Progenitor cell of endocrine pancreas (in vitro differentiated cells): ENCODE data around the gene PIGN. TPM values are rescaled to one million over a fixed set of nuclear protein-coding genes. Genes with fewer than 3 reads are reported as not detected.

ENCODE experiments used
- DNase-seq: peaks from one replicate; pipeline ENCODE4 v3.0.0; 2021; ENCODE audit warnings: low spot score; ENCODE audit not compliant: unreplicated experiment
- H3K27ac Mint-ChIP-seq: 2 replicates; pipeline ENCODE4 v1.8.0; 2021; ENCODE audit warnings: mild to moderate bottlenecking, moderate library complexity, mixed read lengths
- H3K27me3 Mint-ChIP-seq: 2 replicates; pipeline ENCODE4 v1.8.0; 2021; ENCODE audit warnings: mixed read lengths
- H3K36me3 Mint-ChIP-seq: 2 replicates; pipeline ENCODE4 v1.8.0; 2022; ENCODE audit warnings: mixed read lengths; ENCODE audit not compliant: insufficient read depth
- H3K4me1 Mint-ChIP-seq: 2 replicates; pipeline ENCODE4 v1.8.0; 2021; ENCODE audit warnings: low read depth, mixed read lengths
- H3K4me3 Mint-ChIP-seq: 2 replicates; pipeline ENCODE4 v1.8.0; 2021; ENCODE audit warnings: low read depth, mild to moderate bottlenecking, moderate library complexity, mixed read lengths
- H3K9me3 Mint-ChIP-seq: 2 replicates; pipeline ENCODE4 v1.8.0; 2021; ENCODE audit warnings: low read depth, mixed read lengths
- total RNA-seq: library from RNA; stranded (reverse); gene quantifications from 2 replicates; pipeline ENCODE4 v1.2.1, GENCODE V29; 2021
- TF ChIP-seq, protein P1 (sequence below): fragments of 200-600 bp; sonication (generic); IDR thresholded peaks from one replicate; pipeline ENCODE4 v1.5.0; 2021; ENCODE audit warnings: antibody characterized with exemption, mild to moderate bottlenecking; ENCODE audit not compliant: unreplicated experiment

Gene PIGN
- total RNA-seq, 1 donor from 2014 or later: 35.9 TPM

DNA sequence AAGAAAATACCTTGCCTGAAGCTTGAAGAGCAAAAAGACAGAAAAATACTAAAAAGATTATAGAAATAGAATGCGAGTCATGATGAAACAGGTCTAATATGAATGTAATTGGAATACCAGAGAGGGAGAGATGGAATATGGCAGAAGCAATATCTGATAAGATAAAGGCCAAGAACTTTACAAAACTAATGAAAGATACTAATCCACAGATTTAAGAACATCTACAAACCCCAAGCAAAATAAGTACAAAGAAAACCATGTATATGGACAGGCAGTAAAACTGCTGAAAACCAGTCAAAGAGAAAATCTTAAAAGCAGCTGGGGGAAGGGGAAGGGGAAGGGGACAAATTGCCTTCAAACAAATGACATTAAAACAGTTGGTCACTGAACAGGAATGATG is 67.0 kb downstream of the PIGN start:
- no peak for DNase-seq
- H3K27me3 Mint-ChIP-seq: no peaks in the 10 kb centered on the region
- H3K36me3 Mint-ChIP-seq: peaks cover 7% of the 10 kb centered on the region
- no peaks in the 10 kb centered on the region for H3K4me1 Mint-ChIP-seq
- no peak overlapping the region for H3K27ac Mint-ChIP-seq
- TF ChIP-seq, protein P1, sequence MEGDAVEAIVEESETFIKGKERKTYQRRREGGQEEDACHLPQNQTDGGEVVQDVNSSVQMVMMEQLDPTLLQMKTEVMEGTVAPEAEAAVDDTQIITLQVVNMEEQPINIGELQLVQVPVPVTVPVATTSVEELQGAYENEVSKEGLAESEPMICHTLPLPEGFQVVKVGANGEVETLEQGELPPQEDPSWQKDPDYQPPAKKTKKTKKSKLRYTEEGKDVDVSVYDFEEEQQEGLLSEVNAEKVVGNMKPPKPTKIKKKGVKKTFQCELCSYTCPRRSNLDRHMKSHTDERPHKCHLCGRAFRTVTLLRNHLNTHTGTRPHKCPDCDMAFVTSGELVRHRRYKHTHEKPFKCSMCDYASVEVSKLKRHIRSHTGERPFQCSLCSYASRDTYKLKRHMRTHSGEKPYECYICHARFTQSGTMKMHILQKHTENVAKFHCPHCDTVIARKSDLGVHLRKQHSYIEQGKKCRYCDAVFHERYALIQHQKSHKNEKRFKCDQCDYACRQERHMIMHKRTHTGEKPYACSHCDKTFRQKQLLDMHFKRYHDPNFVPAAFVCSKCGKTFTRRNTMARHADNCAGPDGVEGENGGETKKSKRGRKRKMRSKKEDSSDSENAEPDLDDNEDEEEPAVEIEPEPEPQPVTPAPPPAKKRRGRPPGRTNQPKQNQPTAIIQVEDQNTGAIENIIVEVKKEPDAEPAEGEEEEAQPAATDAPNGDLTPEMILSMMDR: no peak
- H3K9me3 Mint-ChIP-seq: peaks cover 6% of the 10 kb centered on the region
- H3K4me3 Mint-ChIP-seq: no peak overlapping the region

DNA sequence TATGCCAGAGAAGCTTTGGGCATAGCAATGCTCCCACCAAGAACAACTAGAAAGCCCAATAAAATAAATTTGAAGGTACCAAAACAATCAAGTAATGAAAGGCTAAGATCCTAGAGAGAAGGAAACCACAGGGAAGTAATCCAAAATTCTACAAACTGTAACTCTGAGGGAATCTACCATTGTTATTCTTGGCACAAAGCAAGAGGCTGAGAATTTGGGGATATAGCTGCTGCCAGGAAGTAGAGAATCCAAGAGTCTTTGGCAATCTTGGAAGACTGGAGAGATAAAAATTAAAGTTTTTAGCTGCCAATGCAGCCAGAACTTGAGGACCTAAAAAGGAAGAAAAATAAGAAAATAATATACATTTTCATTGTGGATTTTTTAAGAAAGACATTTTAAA is 68.5 kb downstream of the PIGN start:
- Mint-ChIP-seq H3K4me1 (no peaks in the 10 kb centered on the region), H3K27ac (no peak overlapping the region), H3K4me3 (no peak overlapping the region), H3K36me3 (peaks cover 8% of the 10 kb centered on the region), H3K9me3 (peaks cover 6% of the 10 kb centered on the region), H3K27me3 (no peaks in the 10 kb centered on the region)
- DNase-seq: no peak
- TF ChIP-seq, protein P1: no peak

DNA sequence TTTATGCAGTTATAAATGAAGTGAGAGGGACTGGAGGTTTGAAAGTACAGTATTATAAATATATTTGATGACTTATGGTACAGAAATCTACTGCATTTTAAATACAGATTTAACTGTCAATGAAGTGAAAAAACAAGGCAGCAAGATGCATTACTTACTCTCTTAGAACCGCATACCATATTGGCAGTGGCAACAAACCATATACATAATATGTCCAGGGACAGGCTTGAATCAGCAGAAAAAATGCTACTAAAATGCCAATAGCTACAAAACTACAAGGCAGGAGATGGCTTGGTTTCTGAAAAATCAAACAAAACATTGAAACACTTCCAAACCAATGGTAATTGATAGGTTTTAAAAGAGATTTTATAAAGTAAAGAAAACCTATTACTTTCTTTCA is 77.2 kb downstream of the PIGN start:
- Mint-ChIP-seq H3K4me3 (no peak overlapping the region), H3K36me3 (peaks cover 7% of the 10 kb centered on the region), H3K27ac (no peak overlapping the region), H3K4me1 (peaks cover 8% of the 10 kb centered on the region), H3K9me3 (no peaks in the 10 kb centered on the region), H3K27me3 (no peaks in the 10 kb centered on the region)
- DNase-seq: no peak
- TF ChIP-seq, protein P1: no peak

DNA sequence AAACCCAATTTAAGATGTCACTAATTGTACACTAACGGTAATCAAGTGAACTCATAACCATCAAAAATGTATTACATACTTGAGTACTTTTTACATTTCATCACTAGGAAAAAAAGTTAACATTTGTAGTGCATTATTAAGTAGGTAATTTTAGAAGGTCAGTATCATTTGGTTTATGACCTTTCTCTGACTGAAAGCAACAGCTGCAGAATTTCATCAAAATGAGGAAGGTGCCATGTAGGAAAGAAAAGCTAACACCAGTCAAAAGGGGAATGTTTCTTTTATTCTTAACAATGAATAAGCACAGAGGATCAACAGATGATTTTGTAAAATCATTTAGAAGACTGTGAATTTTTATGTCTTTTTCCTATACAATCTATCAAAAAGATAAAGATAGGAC is 79.0 kb downstream of the PIGN start:
- DNase-seq: no peak
- peaks cover 5% of the 10 kb centered on the region for H3K36me3 Mint-ChIP-seq
- H3K4me1 Mint-ChIP-seq: peaks cover 6% of the 10 kb centered on the region
- H3K9me3 Mint-ChIP-seq: no peaks in the 10 kb centered on the region
- TF ChIP-seq, protein P1: no peak
- no peak overlapping the region for H3K27ac Mint-ChIP-seq
- no peak overlapping the region for H3K4me3 Mint-ChIP-seq
- H3K27me3 Mint-ChIP-seq: no peaks in the 10 kb centered on the region

DNA sequence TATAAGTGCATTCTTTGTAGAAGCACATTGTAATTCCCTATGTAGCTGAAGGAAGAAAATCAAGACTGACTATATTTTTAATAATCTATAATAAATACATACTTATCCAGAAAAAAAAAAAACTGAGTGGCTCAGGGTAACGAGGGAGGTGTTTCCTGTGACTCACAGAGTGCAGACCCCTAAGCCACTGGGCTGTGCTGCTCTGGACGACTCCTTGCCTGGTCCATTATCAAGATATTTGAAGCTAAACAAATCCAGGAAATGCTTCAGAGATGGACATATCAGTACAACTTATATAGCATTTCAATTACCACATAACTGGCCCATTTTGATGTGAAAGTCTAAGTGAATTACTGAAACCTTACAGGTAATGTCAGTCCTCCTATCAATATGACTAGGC is 80.6 kb downstream of the PIGN start:
- peaks cover 5% of the 10 kb centered on the region for H3K36me3 Mint-ChIP-seq
- TF ChIP-seq, protein P1: no peak
- no peaks in the 10 kb centered on the region for H3K27me3 Mint-ChIP-seq
- no peak for DNase-seq
- H3K4me3 Mint-ChIP-seq: no peak overlapping the region
- H3K9me3 Mint-ChIP-seq: no peaks in the 10 kb centered on the region
- H3K27ac Mint-ChIP-seq: no peak overlapping the region
- peaks cover 3% of the 10 kb centered on the region for H3K4me1 Mint-ChIP-seq

DNA sequence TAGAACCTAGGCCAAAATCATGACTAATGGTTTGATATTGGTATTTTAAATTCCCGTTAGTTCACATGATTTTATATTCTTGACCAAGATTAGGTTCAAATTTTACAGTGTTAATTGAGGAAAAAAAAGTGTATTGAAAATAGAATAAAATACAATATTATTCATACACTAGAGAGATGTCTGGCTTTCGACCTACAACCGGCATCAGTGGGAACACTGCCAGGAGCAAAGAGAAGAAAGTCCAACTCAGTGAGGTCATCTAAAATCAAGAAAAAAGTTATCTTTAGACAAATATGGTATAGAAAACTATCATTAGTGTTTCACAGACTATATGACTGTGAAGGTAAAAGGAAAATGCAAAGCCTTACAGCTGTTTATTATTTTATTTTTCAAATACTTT is 81.5 kb downstream of the PIGN start:
- Mint-ChIP-seq H3K4me3 (no peak overlapping the region), H3K27ac (no peak overlapping the region), H3K9me3 (no peaks in the 10 kb centered on the region), H3K27me3 (no peaks in the 10 kb centered on the region), H3K4me1 (no peaks in the 10 kb centered on the region), H3K36me3 (peaks cover 8% of the 10 kb centered on the region)
- DNase-seq: no peak
- TF ChIP-seq, protein P1: no peak
